ENCODE measurements around the gene GLB1L3.

Gene GLB1L3

DNA sequence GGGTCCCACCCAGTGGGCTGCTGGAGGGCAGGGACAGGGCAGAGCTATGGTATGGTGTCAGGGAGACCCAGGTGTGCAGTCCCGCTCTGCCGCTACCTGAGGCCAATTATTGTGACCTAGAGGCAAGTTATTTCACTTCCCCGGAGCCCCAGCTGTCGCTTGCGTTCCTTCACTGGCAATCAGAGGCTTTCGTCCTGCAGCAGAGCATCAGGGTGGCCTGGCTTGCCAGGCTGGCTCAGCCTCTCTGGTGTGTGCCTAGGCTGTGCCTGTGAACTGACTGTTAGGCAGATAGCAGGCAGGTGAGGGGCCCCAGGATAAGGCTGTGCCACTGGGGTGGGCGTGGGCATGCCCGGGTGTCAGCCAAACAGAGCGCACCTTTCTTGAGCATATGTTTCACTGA lies 87.0 kb downstream of the GLB1L3 start:
- no peak for DNase-seq (ENCODE audit: low read depth in 2 of 2)

- DNase-seq (ENCODE audit: low read depth in 2 of 2) = no peak
Measured at GRCh38 chr11:134363592-134363991, 87.4 kb downstream of the GLB1L3 start.

DNA sequence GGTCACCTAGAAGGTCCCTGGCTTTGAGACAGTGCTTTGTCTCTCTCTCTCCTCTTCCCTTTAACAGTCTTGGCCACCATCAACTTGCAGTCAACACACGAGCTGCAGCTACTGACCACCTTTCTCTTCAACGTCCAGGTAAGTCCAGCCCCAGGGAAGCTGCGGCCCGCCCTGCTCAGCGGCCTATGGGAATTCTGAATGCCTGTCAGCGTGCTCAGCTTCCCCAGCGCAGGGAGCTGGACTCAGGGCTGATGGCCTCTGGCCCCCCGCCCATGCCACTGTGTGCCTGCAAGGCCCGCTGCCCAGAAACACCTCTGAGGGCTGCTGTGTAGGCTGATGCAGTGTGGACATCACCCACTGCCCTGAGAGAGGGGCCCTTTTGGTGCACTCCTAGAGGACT lies 88.1 kb downstream of the GLB1L3 start:
- no peak for DNase-seq (ENCODE audit: low read depth in 2 of 2)

GRCh38 chr11:134365011-134365925 lies 89.1 kb downstream of the GLB1L3 start:
- no peak for DNase-seq (ENCODE audit: low read depth in 2 of 2)

- DNase-seq (ENCODE audit: low read depth in 2 of 2) = no peak
Measured at GRCh38 chr11:134366254-134366653, 90.1 kb downstream of the GLB1L3 start.

- no peak for DNase-seq (ENCODE audit: low read depth in 2 of 2)
Measured at GRCh38 chr11:134367781-134368180, 91.6 kb downstream of the GLB1L3 start.

All from stimulated activated CD8-positive, alpha-beta memory T cell treated with anti-CD3 and anti-CD28 coated beads, Interleukin-15, amount 100 ng/mL, for 48 hours (primary cell).